Adrenal gland (tissue), 5 donors: ENCODE data around the gene APLN.

ENCODE experiments used
- CTCF ChIP-seq, 6 experiments: fragments of 450-650 bp in 4 of 6; fragments of 200-600 bp in 2 of 6; sonication (generic) in 1 of 6; IDR thresholded peaks; 1 replicate in 5 of 6; 2 replicates in 1 of 6; pipeline versions ENCODE4 v1.5.1 to v1.8.0; 2016 to 2021; ENCODE audit warnings: antibody characterized with exemption in 6 of 6, mild to moderate bottlenecking in 2 of 6, moderate library complexity in 1 of 6
- POLR2A ChIP-seq, 2 donors: fragments of 450-650 bp; IDR thresholded peaks; one replicate each; pipeline ENCODE4 v1.6.1; 2017; ENCODE audit warnings: antibody characterized with exemption in 2 of 2, mild to moderate bottlenecking in 2 of 2, moderate library complexity in 1 of 2
- donor health status: DM: no; HTN: no; CAD: no.

GRCh38 chrX:129599499-129599898, 55.3 kb downstream of the APLN start:
- TF ChIP-seq CTCF (IDR thresholded peaks at IDR 0.05): no peak
- no peak for TF ChIP-seq POLR2A (IDR thresholded peaks at IDR 0.05)
